ENCODE data around the gene FGD2.

Gene FGD2

GRCh38 chr6:37005061-37005810, at the start of gene FGD2:
Gene FGD2 (plus strand): TSS chr6:37005655. CDS start chr6:37005818, 163 bp downstream.
- FAIRE-seq = no peak

GRCh38 chr6:36955671-36956445, 49.6 kb upstream of the FGD2 start:
- no peak for FAIRE-seq

- no peak for FAIRE-seq
Measured at GRCh38 chr6:36956446-36956820, 49.0 kb upstream of the FGD2 start.

- FAIRE-seq = no peak
Measured at GRCh38 chr6:36957773-36958271, 47.6 kb upstream of the FGD2 start.

- no peak for FAIRE-seq
Measured at GRCh38 chr6:36958775-36959554, 46.5 kb upstream of the FGD2 start.

GRCh38 chr6:36959555-36960250, 45.8 kb upstream of the FGD2 start:
- FAIRE-seq = no peak

GRCh38 chr6:36961441-36962435, 43.7 kb upstream of the FGD2 start:
- FAIRE-seq = no peak

- FAIRE-seq = no peak
Measured at GRCh38 chr6:36962874-36963273, 42.6 kb upstream of the FGD2 start.

GRCh38 chr6:36963451-36964290, 41.8 kb upstream of the FGD2 start:
- FAIRE-seq = no peak

- FAIRE-seq = no peak
Measured at GRCh38 chr6:36964349-36964748, 41.1 kb upstream of the FGD2 start.

- no peak for FAIRE-seq
Measured at GRCh38 chr6:36964908-36965307, 40.5 kb upstream of the FGD2 start.

GRCh38 chr6:36967301-36967700, 38.2 kb upstream of the FGD2 start:
- FAIRE-seq = no peak

- FAIRE-seq = no peak
Measured at GRCh38 chr6:36967757-36968156, 37.7 kb upstream of the FGD2 start.

GRCh38 chr6:36968266-36968977, 37.0 kb upstream of the FGD2 start:
- FAIRE-seq = no peak

GRCh38 chr6:36969240-36969691, 36.2 kb upstream of the FGD2 start:
- FAIRE-seq = no peak

- no peak for FAIRE-seq
Measured at GRCh38 chr6:36969988-36970891, 35.2 kb upstream of the FGD2 start.

- FAIRE-seq = no peak
Measured at GRCh38 chr6:36970892-36971842, 34.3 kb upstream of the FGD2 start.
